ENCODE results near the gene BBS9. TPM values are rescaled to one million over a fixed set of nuclear protein-coding genes. Genes with fewer than 3 reads are reported as not detected.

BBS9 gene
- total and polyA plus RNA-seq, 12 donors = 4.1 to 44.0 (median 10.0) TPM

DNA sequence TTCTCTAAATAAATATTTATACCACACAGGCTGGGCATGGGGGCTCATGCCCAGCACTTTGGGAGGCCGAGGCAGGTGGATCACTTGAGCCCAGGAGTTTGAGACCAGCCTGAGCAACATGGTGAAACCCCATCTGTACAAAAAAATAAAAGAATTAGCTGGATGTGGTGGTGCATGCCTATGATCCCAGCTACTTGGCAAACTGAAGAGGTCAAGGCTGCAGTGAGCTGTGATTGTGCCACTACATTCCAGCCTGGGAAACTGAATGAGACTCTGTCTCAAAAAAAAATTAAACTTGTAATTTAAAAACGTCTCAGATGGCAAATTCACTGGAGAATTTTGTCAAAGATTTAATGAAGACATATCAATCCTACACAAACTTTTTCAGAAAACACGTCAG lies 498.4 kb downstream of the BBS9 start:
- no peak for ATAC-seq
- Histone ChIP-seq H3K27ac (no peak overlapping the region), H3K4me1 (no peaks in the 10 kb centered on the region), H3K36me3 (no peaks in the 10 kb centered on the region), H3K9me3 (peaks cover 0 to 9% (median 0%) of the 10 kb centered on the region in 11 donors), H3K27me3 (no peaks in the 10 kb centered on the region), H3K4me3 (no peak overlapping the region)
- intact Hi-C loops (cut with DNase I) = no loop called here
- WGBS, 2 donors = 75 to 82% methylated on average over 3 of the region's 3 CpGs
- DNase-seq = no peak
- TF ChIP-seq, protein P1, sequence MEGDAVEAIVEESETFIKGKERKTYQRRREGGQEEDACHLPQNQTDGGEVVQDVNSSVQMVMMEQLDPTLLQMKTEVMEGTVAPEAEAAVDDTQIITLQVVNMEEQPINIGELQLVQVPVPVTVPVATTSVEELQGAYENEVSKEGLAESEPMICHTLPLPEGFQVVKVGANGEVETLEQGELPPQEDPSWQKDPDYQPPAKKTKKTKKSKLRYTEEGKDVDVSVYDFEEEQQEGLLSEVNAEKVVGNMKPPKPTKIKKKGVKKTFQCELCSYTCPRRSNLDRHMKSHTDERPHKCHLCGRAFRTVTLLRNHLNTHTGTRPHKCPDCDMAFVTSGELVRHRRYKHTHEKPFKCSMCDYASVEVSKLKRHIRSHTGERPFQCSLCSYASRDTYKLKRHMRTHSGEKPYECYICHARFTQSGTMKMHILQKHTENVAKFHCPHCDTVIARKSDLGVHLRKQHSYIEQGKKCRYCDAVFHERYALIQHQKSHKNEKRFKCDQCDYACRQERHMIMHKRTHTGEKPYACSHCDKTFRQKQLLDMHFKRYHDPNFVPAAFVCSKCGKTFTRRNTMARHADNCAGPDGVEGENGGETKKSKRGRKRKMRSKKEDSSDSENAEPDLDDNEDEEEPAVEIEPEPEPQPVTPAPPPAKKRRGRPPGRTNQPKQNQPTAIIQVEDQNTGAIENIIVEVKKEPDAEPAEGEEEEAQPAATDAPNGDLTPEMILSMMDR (IDR thresholded peaks at IDR 0.05) = no peak

DNA sequence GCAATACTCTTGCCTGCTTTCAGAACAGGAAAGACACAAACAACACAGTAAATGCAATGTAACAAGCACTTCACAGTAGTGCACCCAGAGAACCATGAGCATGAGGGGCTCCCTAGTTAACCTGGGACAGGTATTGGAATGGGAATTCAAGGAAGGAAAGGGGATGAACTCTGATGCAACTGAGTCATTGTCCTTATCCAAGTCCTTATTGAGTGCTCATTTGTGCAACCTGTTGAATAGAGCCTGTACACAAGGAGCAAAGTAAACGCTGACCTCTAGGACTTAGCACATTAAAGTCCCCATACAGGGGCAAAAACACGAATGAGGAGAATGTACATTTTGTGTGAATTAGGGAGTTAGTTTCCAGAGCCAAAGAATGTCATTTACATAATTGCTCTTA lies 499.5 kb downstream of the BBS9 start:
- 89 to 90% methylated on average over 2 of the region's 2 CpGs for WGBS, 2 donors
- no peak overlapping the region for H3K27ac ChIP-seq

DNA sequence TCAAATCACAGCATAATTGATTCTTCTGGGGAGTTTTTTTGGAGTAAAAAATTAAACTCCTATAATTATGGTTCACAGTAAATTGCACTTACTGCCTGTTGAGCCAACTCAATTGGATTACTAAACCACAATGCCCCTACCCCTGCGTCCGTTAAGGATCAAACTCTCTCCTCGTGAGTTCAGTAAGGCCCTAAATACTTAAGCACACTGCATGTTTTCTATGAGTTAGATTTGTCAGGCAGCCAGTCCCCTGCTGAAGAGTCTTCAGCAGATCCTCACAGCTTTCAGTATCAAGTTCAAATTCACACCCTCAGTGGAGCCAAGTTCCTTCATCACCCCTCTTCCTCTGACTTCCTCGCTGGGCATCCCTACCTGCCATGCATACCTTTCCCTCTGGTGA lies 501.0 kb downstream of the BBS9 start:
- no peak for ATAC-seq
- TF ChIP-seq, protein P1 (IDR thresholded peaks at IDR 0.05) = no peak
- 97 to 98% methylated on average over 4 of the region's 4 CpGs for WGBS, 2 donors
- no peaks in the 10 kb centered on the region for H3K4me1 ChIP-seq
- DNase-seq = no peak
- H3K4me3 ChIP-seq = no peak overlapping the region
- H3K36me3 ChIP-seq = no peaks in the 10 kb centered on the region
- no peaks in the 10 kb centered on the region for H3K27me3 ChIP-seq
- peaks cover 0 to 9% (median 0%) of the 10 kb centered on the region in 11 donors for H3K9me3 ChIP-seq
- intact Hi-C loops (cut with DNase I) = no loop called here
- no peak overlapping the region for H3K27ac ChIP-seq

More for the DNA sequence above, 499.5 kb downstream of the BBS9 start:
- ATAC-seq (no peak), DNase-seq (no peak)
- intact Hi-C loops (cut with DNase I) = no loop called here
- no peaks in the 10 kb centered on the region for H3K27me3 ChIP-seq
- no peak overlapping the region for H3K4me3 ChIP-seq
- no peaks in the 10 kb centered on the region for H3K4me1 ChIP-seq
- TF ChIP-seq, protein P1 (IDR thresholded peaks at IDR 0.05) = no peak
- H3K9me3 ChIP-seq = peaks cover 0 to 9% (median 0%) of the 10 kb centered on the region in 11 donors
- H3K36me3 ChIP-seq = no peaks in the 10 kb centered on the region

DNA sequence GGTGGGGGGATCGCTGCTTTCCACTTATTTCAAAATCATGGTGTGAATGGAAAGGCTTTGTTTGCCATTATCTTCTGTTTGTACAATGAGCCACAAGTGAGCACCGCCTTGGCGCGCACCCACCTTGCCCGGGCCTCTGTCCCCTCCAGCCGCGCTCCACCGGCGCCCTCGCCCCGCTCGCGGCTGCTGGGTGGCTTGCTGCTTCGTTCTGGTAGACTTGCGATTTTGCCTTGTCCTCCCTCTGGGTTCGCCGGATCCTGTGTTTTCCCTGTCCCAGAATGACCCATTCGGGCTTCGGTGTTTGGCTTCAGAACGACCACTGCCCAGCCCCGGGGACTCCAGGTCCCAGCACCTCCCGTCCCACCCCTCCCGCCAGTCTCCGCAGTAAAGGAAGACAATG lies 503.0 kb downstream of the BBS9 start:
- Histone ChIP-seq H3K27me3 (no peaks in the 10 kb centered on the region), H3K36me3 (no peaks in the 10 kb centered on the region), H3K4me3 (no peak overlapping the region), H3K4me1 (no peaks in the 10 kb centered on the region), H3K9me3 (no peaks in the 10 kb centered on the region), H3K27ac (no peak overlapping the region)
- ATAC-seq = no peak
- intact Hi-C loops (cut with DNase I) = no loop called here
- DNase-seq = no peak
- WGBS, 2 donors = 96 to 97% methylated on average over 24 of the region's 24 CpGs
- TF ChIP-seq, protein P1 (IDR thresholded peaks at IDR 0.05) = no peak

Measured in heart right ventricle (tissue), 16 donors.